Stomach (tissue), 9 donors: ENCODE results near the gene FGGY. TPM values are rescaled to one million over a fixed set of nuclear protein-coding genes. Genes with fewer than 3 reads are reported as not detected.

ENCODE experiments used
- DNase-seq, 2 donors: peaks; one replicate each; pipeline versions ENCODE4 v3.0.0 to v3.0.0-alpha.2; 2013 to 2019
- H3K27ac ChIP-seq, 5 donors: fragments of 200-600 bp in 4 of 5; sonication (generic) in 4 of 5; one replicate each; pipeline ENCODE4 v1.5.1; 2013 to 2019; ENCODE audit warnings: mild to moderate bottlenecking in 1 of 5, moderate library complexity in 1 of 5
- H3K27me3 ChIP-seq, 3 donors: fragments of 200-600 bp; sonication (generic); one replicate each; pipeline ENCODE4 v1.5.1; 2017 to 2019; ENCODE audit warnings: mixed run types in 1 of 3
- H3K36me3 ChIP-seq, 4 donors: fragments of 200-600 bp; sonication (generic); 1 replicate in 3 of 4; 2 replicates in 1 of 4; pipeline ENCODE4 v1.5.1; 2016 to 2019
- H3K4me1 ChIP-seq, 4 donors: fragments of 200-600 bp; sonication (generic); one replicate each; pipeline ENCODE4 v1.5.1; 2016 to 2019
- H3K4me3 ChIP-seq, 4 donors: fragments of 200-600 bp; sonication (generic) in 3 of 4; one replicate each; pipeline ENCODE4 v1.5.1; 2016 to 2019; ENCODE audit warnings: mild to moderate bottlenecking in 1 of 4
- H3K9me3 ChIP-seq, 4 donors: fragments of 200-600 bp; sonication (generic); one replicate each; pipeline ENCODE4 v1.5.1; 2016 to 2019
- CTCF ChIP-seq, 7 experiments: fragments of 450-650 bp in 4 of 7; fragments of 200-600 bp in 3 of 7; sonication (generic) in 3 of 7; IDR thresholded peaks; one replicate each; pipeline ENCODE4 v1.5.1; 2016 to 2019; ENCODE audit warnings: antibody characterized with exemption in 7 of 7, control low read depth in 2 of 7, mild to moderate bottlenecking in 1 of 7
- EP300 ChIP-seq: sonication (generic); formaldehyde crosslinking; IDR thresholded peaks from one replicate; pipeline ENCODE4 v1.6.1; 2017; ENCODE audit warnings: antibody characterized with exemption
- POLR2A ChIP-seq, 4 donors: fragments of 450-650 bp; IDR thresholded peaks; one replicate each; pipeline ENCODE4 v1.6.1; 2016; ENCODE audit warnings: antibody characterized with exemption in 4 of 4, control low read depth in 2 of 4, mild to moderate bottlenecking in 1 of 4, moderate library complexity in 1 of 4
- POLR2AphosphoS5 ChIP-seq, 3 donors: sonication (generic); formaldehyde crosslinking; IDR thresholded peaks; one replicate each; pipeline ENCODE4 v1.6.1; 2016; ENCODE audit warnings: antibody characterized with exemption in 3 of 3
- WGBS, 5 donors: extraction: QIAGEN DNeasy Blood & Tissue Kit in 3 of 5; methylation state at CpG; one replicate each; pipeline versions ENCODE4 v1.1.5 to v1.1.7; 2013 to 2018; 5-methylcytosine and 5-hydroxymethylcytosine counted together
- intact Hi-C: fragments of 100-400 bp; cut with DNase I; formaldehyde crosslinking; loops from one replicate; pipeline ENCODE4 v1.15.1; 2023; ENCODE audit warnings: low total_unique reads
- polyA plus RNA-seq, 3 donors: library from polyadenylated mRNA; stranded (reverse); fragments of 200-250 nt; gene quantifications; one replicate each; pipeline ENCODE4 v1.2.3, GENCODE V29; 2013
- total RNA-seq, 5 donors: library from RNA; depleted of rRNA; stranded (reverse); fragments of >200 nt; gene quantifications; one replicate each; pipeline versions ENCODE4 v1.1.0 to v1.2.3, GENCODE V29; 2014 to 2016
- donor health status: healthy with polysubstance abuse.
- donor health status: Bipolar disorder and iron deficiency.
- donor health status: healthy.

The FGGY gene
- total and polyA plus RNA-seq, 8 donors = 6.2 to 40.6 (median 10.8) TPM

GRCh38 chr1:59393211-59394180, 96.6 kb downstream of the FGGY start:
- intact Hi-C loops = no loop called here
- no peak for TF ChIP-seq POLR2A (IDR thresholded peaks at IDR 0.05)
- peak in 2 of 3 donors; percentile 59 for TF ChIP-seq POLR2AphosphoS5 (IDR thresholded peaks at IDR 0.05)
- TF ChIP-seq EP300 = peak; percentile 54
- no peak for TF ChIP-seq CTCF (IDR thresholded peaks at IDR 0.05)
- Histone ChIP-seq H3K4me3 (no peak overlapping the region), H3K4me1 (peaks cover 4 to 42% (median 15%) of the 10 kb centered on the region in 4 donors), H3K27me3 (no peaks in the 10 kb centered on the region), H3K36me3 (no peaks in the 10 kb centered on the region), H3K27ac (peak overlapping the region; percentile 75 to 86 (median 83)), H3K9me3 (no peaks in the 10 kb centered on the region)
- DNase-seq = peak; percentile 65 to 94
- 44 to 54% (median 48%) methylated on average over 7 of the region's 7 CpGs for WGBS, 5 donors

GRCh38 chr1:59394706-59395425, 98.0 kb downstream of the FGGY start:
- no peaks in the 10 kb centered on the region for H3K27me3 ChIP-seq
- TF ChIP-seq POLR2AphosphoS5 (IDR thresholded peaks at IDR 0.05) (no peak), EP300 (no peak), CTCF (IDR thresholded peaks at IDR 0.05) (no peak), POLR2A (IDR thresholded peaks at IDR 0.05) (no peak)
- 84 to 95% (median 93%) methylated on average over 6 of the region's 6 CpGs for WGBS, 5 donors
- DNase-seq = no peak
- H3K9me3 ChIP-seq = no peaks in the 10 kb centered on the region
- intact Hi-C loops = no loop called here
- H3K4me3 ChIP-seq = no peak overlapping the region
- H3K4me1 ChIP-seq = peaks cover 4 to 42% (median 15%) of the 10 kb centered on the region in 4 donors
- H3K27ac ChIP-seq = peak overlapping the region in 4 of 5 donors; percentile 75 to 86 (median 84)
- H3K36me3 ChIP-seq = no peaks in the 10 kb centered on the region

- Histone ChIP-seq H3K4me1 (peaks cover 4 to 42% (median 15%) of the 10 kb centered on the region in 4 donors), H3K9me3 (no peaks in the 10 kb centered on the region), H3K36me3 (no peaks in the 10 kb centered on the region), H3K4me3 (no peak overlapping the region), H3K27ac (peak overlapping the region in 1 of 5 donors; percentile 86), H3K27me3 (no peaks in the 10 kb centered on the region)
- WGBS, 5 donors = 96 to 100% (median 96%) methylated on average over 1 of the region's 1 CpG
- intact Hi-C loops = no loop called here
- DNase-seq = no peak
- no peak for TF ChIP-seq POLR2A (IDR thresholded peaks at IDR 0.05)
- TF ChIP-seq EP300 = no peak
- TF ChIP-seq POLR2AphosphoS5 (IDR thresholded peaks at IDR 0.05) = no peak
- no peak for TF ChIP-seq CTCF (IDR thresholded peaks at IDR 0.05)
Observed at GRCh38 chr1:59396387-59396786, 99.5 kb downstream of the FGGY start.

- WGBS, 5 donors = 72 to 92% (median 83%) methylated on average over 7 of the region's 7 CpGs
- H3K4me1 ChIP-seq = peaks cover 4 to 40% (median 14%) of the 10 kb centered on the region in 4 donors
- no peaks in the 10 kb centered on the region for H3K9me3 ChIP-seq
- H3K4me3 ChIP-seq = no peak overlapping the region
- DNase-seq = no peak
- TF ChIP-seq EP300 (no peak), POLR2A (IDR thresholded peaks at IDR 0.05) (no peak), CTCF (IDR thresholded peaks at IDR 0.05) (no peak), POLR2AphosphoS5 (IDR thresholded peaks at IDR 0.05) (no peak)
- no peaks in the 10 kb centered on the region for H3K36me3 ChIP-seq
- H3K27ac ChIP-seq = no peak overlapping the region
- intact Hi-C loops = no loop called here
- H3K27me3 ChIP-seq = no peaks in the 10 kb centered on the region
Observed at GRCh38 chr1:59397139-59397858, 100.4 kb downstream of the FGGY start.
